CD4-positive, alpha-beta memory T cell (primary cell): ENCODE results near the gene RBP4. TPM values are rescaled to one million over a fixed set of nuclear protein-coding genes. Genes with fewer than 3 reads are reported as not detected.

Source experiments
- CTCF ChIA-PET: fragments of 350-600 bp; sonication (Branson Sonifier 250); formaldehyde crosslinking; loops from one replicate; lab custom pipeline; 2021; ENCODE audit warnings: inconsistent platforms; ENCODE audit not compliant: partially characterized antibody; lab: Charles Lee
- POLR2A ChIA-PET: fragments of 350-600 bp; sonication (Branson Sonifier 250); formaldehyde crosslinking; loops from one replicate; lab custom pipeline; 2021; ENCODE audit not compliant: partially characterized antibody; lab: Charles Lee
- DNase-seq, 5 donors: peaks; one replicate each; pipeline versions ENCODE4 v3.0.0 to v3.0.0-alpha.2; 2020 to 2022; ENCODE audit warnings: mixed read lengths in 1 of 5
- H3K27ac ChIP-seq: one replicate; pipeline ENCODE4 v1.7.0; 2013; ENCODE audit warnings: low read depth, low read length
- H3K27me3 ChIP-seq: 2 replicates; pipeline ENCODE4 v1.7.0; 2013; ENCODE audit warnings: mild to moderate bottlenecking, low read length, moderate library complexity; ENCODE audit not compliant: insufficient read depth
- H3K36me3 ChIP-seq: 2 replicates; pipeline ENCODE4 v1.7.0; 2013; ENCODE audit warnings: mild to moderate bottlenecking, low read length, moderate library complexity; ENCODE audit not compliant: insufficient read depth
- H3K4me1 ChIP-seq: 2 replicates; pipeline ENCODE4 v1.7.0; 2013; ENCODE audit warnings: mild to moderate bottlenecking, low read length, moderate library complexity; ENCODE audit not compliant: insufficient read depth
- H3K4me3 ChIP-seq, 2 donors: one replicate each; pipeline ENCODE4 v1.7.0; 2013; ENCODE audit warnings: low read length in 2 of 2, mild to moderate bottlenecking in 1 of 2
- H3K9me3 ChIP-seq, 2 donors: one replicate each; pipeline ENCODE4 v1.7.0; 2013; ENCODE audit warnings: low read length in 2 of 2, control low read depth in 1 of 2; ENCODE audit not compliant: control insufficient read depth in 1 of 2
- H3K27ac Mint-ChIP-seq, 7 donors: one replicate each; pipeline ENCODE4 v1.8.0; 2020 to 2021; ENCODE audit warnings: mixed read lengths in 7 of 7, mild to moderate bottlenecking in 6 of 7, inconsistent platforms in 3 of 7, moderate library complexity in 3 of 7
- H3K27me3 Mint-ChIP-seq, 2 donors: one replicate each; pipeline ENCODE4 v1.8.0; 2020 to 2021; ENCODE audit warnings: mixed read lengths in 2 of 2
- H3K36me3 Mint-ChIP-seq, 2 donors: one replicate each; pipeline ENCODE4 v1.8.0; 2020 to 2021; ENCODE audit warnings: mixed read lengths in 2 of 2, inconsistent platforms in 1 of 2, mild to moderate bottlenecking in 1 of 2
- H3K4me1 Mint-ChIP-seq, 4 donors: one replicate each; pipeline ENCODE4 v1.8.0; 2020 to 2021; ENCODE audit warnings: mixed read lengths in 4 of 4, mild to moderate bottlenecking in 1 of 4
- H3K4me3 Mint-ChIP-seq, 8 donors: one replicate each; pipeline ENCODE4 v1.8.0; 2020 to 2021; ENCODE audit warnings: mixed read lengths in 8 of 8, mild to moderate bottlenecking in 7 of 8, moderate library complexity in 6 of 8, inconsistent platforms in 3 of 8
- H3K9me3 Mint-ChIP-seq, 8 donors: one replicate each; pipeline ENCODE4 v1.8.0; 2020 to 2021; ENCODE audit warnings: mixed read lengths in 8 of 8, mild to moderate bottlenecking in 5 of 8, inconsistent platforms in 3 of 8, moderate library complexity in 1 of 8
- intact Hi-C: fragments of 100-400 bp; cut with micrococcal nuclease; formaldehyde crosslinking; loops from one replicate; pipeline ENCODE4 v1.15.1; 2023
- polyA plus RNA-seq, 2 donors: library from polyadenylated mRNA; unstranded; fragments of 300-500 nt; fragmentation: Illumina TruSeq; gene quantifications; one replicate each; pipeline ENCODE4 v1.2.3, GENCODE V29; 2021
- total RNA-seq, 2 experiments: library from RNA; stranded (reverse); gene quantifications; one replicate each; pipeline ENCODE4 v1.2.3, GENCODE V29; 2021

The RBP4 gene
- total and polyA plus RNA-seq, 4 experiments from 2014 or later: not detected

- Mint-ChIP-seq H3K9me3 (no peaks in the 10 kb centered on the region), H3K4me3 (peak overlapping the region in 1 of 8 donors; percentile 23), H3K27ac (no peak overlapping the region), H3K27me3 (peaks cover 2 to 5% of the 10 kb centered on the region in 2 donors), H3K4me1 (peaks cover 0 to 4% (median 0%) of the 10 kb centered on the region in 4 donors), H3K36me3 (no peaks in the 10 kb centered on the region)
- DNase-seq: no peak
- Histone ChIP-seq H3K9me3 (no peaks in the 10 kb centered on the region), H3K36me3 (no peaks in the 10 kb centered on the region), H3K4me3 (no peak overlapping the region), H3K27me3 (no peaks in the 10 kb centered on the region), H3K27ac (no peak overlapping the region), H3K4me1 (no peaks in the 10 kb centered on the region)
- POLR2A ChIA-PET: no interaction called here
- CTCF ChIA-PET: no interaction called here
- intact Hi-C loops: no loop called here
Observed at GRCh38 chr10:93615576-93616235, 14.7 kb upstream of the RBP4 start.

GRCh38 chr10:93614101-93614825 lies 13.2 kb upstream of the RBP4 start:
- no peaks in the 10 kb centered on the region for H3K36me3 ChIP-seq
- H3K4me1 ChIP-seq: no peaks in the 10 kb centered on the region
- no peaks in the 10 kb centered on the region for H3K27me3 ChIP-seq
- DNase-seq: no peak
- Mint-ChIP-seq H3K27me3 (peaks cover 4 to 6% of the 10 kb centered on the region in 2 donors), H3K4me1 (peaks cover 0 to 4% (median 0%) of the 10 kb centered on the region in 4 donors), H3K27ac (no peak overlapping the region), H3K36me3 (no peaks in the 10 kb centered on the region), H3K9me3 (no peaks in the 10 kb centered on the region), H3K4me3 (no peak overlapping the region)
- intact Hi-C loops: no loop called here
- ChIA-PET CTCF (no interaction called here), POLR2A (no interaction called here)
- no peak overlapping the region for H3K4me3 ChIP-seq
- H3K9me3 ChIP-seq: no peaks in the 10 kb centered on the region
- no peak overlapping the region for H3K27ac ChIP-seq

GRCh38 chr10:93613126-93613525 lies 12.1 kb upstream of the RBP4 start:
- H3K36me3 Mint-ChIP-seq: no peaks in the 10 kb centered on the region
- no peak overlapping the region for H3K4me3 Mint-ChIP-seq
- no peaks in the 10 kb centered on the region for H3K4me1 ChIP-seq
- H3K9me3 ChIP-seq: no peaks in the 10 kb centered on the region
- ChIA-PET POLR2A (no interaction called here), CTCF (no interaction called here)
- peaks cover 0 to 3% (median 0%) of the 10 kb centered on the region in 8 donors for H3K9me3 Mint-ChIP-seq
- no peaks in the 10 kb centered on the region for H3K27me3 ChIP-seq
- H3K4me1 Mint-ChIP-seq: peaks cover 0 to 4% (median 0%) of the 10 kb centered on the region in 4 donors
- no peaks in the 10 kb centered on the region for H3K36me3 ChIP-seq
- H3K4me3 ChIP-seq: no peak overlapping the region
- intact Hi-C loops: no loop called here
- peak overlapping the region in 1 of 7 donors; percentile 75 for H3K27ac Mint-ChIP-seq
- peaks cover 9% of the 10 kb centered on the region in 2 donors for H3K27me3 Mint-ChIP-seq
- no peak for DNase-seq
- H3K27ac ChIP-seq: no peak overlapping the region

- H3K4me1 ChIP-seq: no peaks in the 10 kb centered on the region
- no peak within 1 kb of the TSS for H3K4me3 Mint-ChIP-seq
- CTCF ChIA-PET: no interaction called here
- H3K27ac ChIP-seq: no peak within 1 kb of the TSS
- H3K4me1 Mint-ChIP-seq: peaks cover 0 to 4% (median 0%) of the 10 kb centered on the region in 4 donors
- H3K27ac Mint-ChIP-seq: peak within 1 kb of the TSS in 1 of 7 donors; percentile 75
- H3K9me3 ChIP-seq: no peaks in the 10 kb centered on the region
- H3K36me3 ChIP-seq: no peaks in the 10 kb centered on the region
- H3K36me3 Mint-ChIP-seq: no peaks in the 10 kb centered on the region
- intact Hi-C loops: no loop called here
- DNase-seq: no peak
- H3K4me3 ChIP-seq: no peak within 1 kb of the TSS
- H3K27me3 ChIP-seq: no peaks in the 10 kb centered on the region
- peaks cover 0 to 6% (median 4%) of the 10 kb centered on the region in 8 donors for H3K9me3 Mint-ChIP-seq
- peaks cover 9 to 10% of the 10 kb centered on the region in 2 donors for H3K27me3 Mint-ChIP-seq
- POLR2A ChIA-PET: no interaction called here
Observed at GRCh38 chr10:93612311-93612710, 11.3 kb upstream of the RBP4 start, which contains the start of gene PDE6C. PDE6C (plus strand) TSS chr10:93612537; CDS start chr10:93612726, 189 bp downstream.

GRCh38 chr10:93608421-93608820 lies 7.4 kb upstream of the RBP4 start:
- no peak for DNase-seq
- H3K4me1 ChIP-seq: no peaks in the 10 kb centered on the region
- no peaks in the 10 kb centered on the region for H3K36me3 Mint-ChIP-seq
- H3K27ac ChIP-seq: no peak overlapping the region
- H3K4me3 Mint-ChIP-seq: no peak overlapping the region
- ChIA-PET CTCF (no interaction called here), POLR2A (no interaction called here)
- H3K9me3 ChIP-seq: no peaks in the 10 kb centered on the region
- intact Hi-C loops: no loop called here
- no peak overlapping the region for H3K4me3 ChIP-seq
- H3K36me3 ChIP-seq: no peaks in the 10 kb centered on the region
- no peak overlapping the region for H3K27ac Mint-ChIP-seq
- H3K4me1 Mint-ChIP-seq: no peaks in the 10 kb centered on the region
- peaks cover 18 to 24% of the 10 kb centered on the region in 2 donors for H3K27me3 Mint-ChIP-seq
- H3K27me3 ChIP-seq: no peaks in the 10 kb centered on the region
- peaks cover 0 to 18% (median 5%) of the 10 kb centered on the region in 8 donors for H3K9me3 Mint-ChIP-seq

GRCh38 chr10:93604146-93604545 lies 3.1 kb upstream of the RBP4 start:
- H3K4me1 ChIP-seq: no peaks in the 10 kb centered on the region
- ChIA-PET POLR2A (no interaction called here), CTCF (no interaction called here)
- H3K27ac Mint-ChIP-seq: no peak overlapping the region
- H3K36me3 ChIP-seq: no peaks in the 10 kb centered on the region
- H3K27me3 ChIP-seq: peaks cover 19% of the 10 kb centered on the region
- intact Hi-C loops: no loop called here
- no peak overlapping the region for H3K4me3 ChIP-seq
- no peak overlapping the region for H3K4me3 Mint-ChIP-seq
- peaks cover 26 to 35% of the 10 kb centered on the region in 2 donors for H3K27me3 Mint-ChIP-seq
- H3K36me3 Mint-ChIP-seq: no peaks in the 10 kb centered on the region
- no peak for DNase-seq
- H3K27ac ChIP-seq: no peak overlapping the region
- H3K9me3 ChIP-seq: no peaks in the 10 kb centered on the region
- H3K4me1 Mint-ChIP-seq: peaks cover 0 to 9% (median 2%) of the 10 kb centered on the region in 4 donors
- peaks cover 0 to 18% (median 5%) of the 10 kb centered on the region in 8 donors for H3K9me3 Mint-ChIP-seq

GRCh38 chr10:93603023-93603422 lies 2.0 kb upstream of the RBP4 start:
- DNase-seq: no peak
- Histone ChIP-seq H3K36me3 (no peaks in the 10 kb centered on the region), H3K27me3 (peaks cover 19% of the 10 kb centered on the region), H3K4me1 (no peaks in the 10 kb centered on the region), H3K4me3 (no peak overlapping the region), H3K9me3 (no peaks in the 10 kb centered on the region), H3K27ac (no peak overlapping the region)
- Mint-ChIP-seq H3K9me3 (peaks cover 0 to 18% (median 5%) of the 10 kb centered on the region in 8 donors), H3K27me3 (peaks cover 24 to 33% of the 10 kb centered on the region in 2 donors), H3K4me3 (no peak overlapping the region), H3K36me3 (no peaks in the 10 kb centered on the region), H3K4me1 (peaks cover 0 to 9% (median 2%) of the 10 kb centered on the region in 4 donors), H3K27ac (no peak overlapping the region)
- POLR2A ChIA-PET: no interaction called here
- CTCF ChIA-PET: no interaction called here
- intact Hi-C loops: no loop called here
